BLaER1 treated with 17β-estradiol and CSF1 and Interleukin-3, amounts not matched to agents 10 nM and 100 nM (cell line): ENCODE data around the gene APOA1.

Experiments used
- H3K27ac ChIP-seq, 11 experiments: shearing (Covaris generic); formaldehyde crosslinking; 2 replicates each; pipeline ENCODE4 v1.8.1; 2022
- H3K27me3 ChIP-seq, 11 experiments: shearing (Covaris generic); formaldehyde crosslinking; 2 replicates each; pipeline ENCODE4 v1.8.1; 2022
- H3K36me3 ChIP-seq, 11 experiments: shearing (Covaris generic); formaldehyde crosslinking; 2 replicates each; pipeline ENCODE4 v1.8.1; 2022
- H3K4me1 ChIP-seq, 10 experiments: shearing (Covaris generic); formaldehyde crosslinking; 2 replicates each; pipeline ENCODE4 v1.8.1; 2022
- H3K4me2 ChIP-seq, 11 experiments: shearing (Covaris generic); formaldehyde crosslinking; 2 replicates each; pipeline ENCODE4 v1.8.1; 2022
- H3K4me3 ChIP-seq, 10 experiments: shearing (Covaris generic); formaldehyde crosslinking; 2 replicates each; pipeline ENCODE4 v1.8.1; 2022
- H3K9ac ChIP-seq, 11 experiments: shearing (Covaris generic); formaldehyde crosslinking; 2 replicates each; pipeline ENCODE4 v1.8.1; 2022
- H3K9me3 ChIP-seq, 11 experiments: shearing (Covaris generic); formaldehyde crosslinking; replicated peaks in 1 of 11; 2 replicates each; pipeline ENCODE4 v1.8.1; 2022
- H4K20me1 ChIP-seq, 11 experiments: shearing (Covaris generic); formaldehyde crosslinking; 2 replicates each; pipeline ENCODE4 v1.8.1; 2022
- Cebpa-rat ChIP-seq, 11 experiments: shearing (Covaris generic); IDR thresholded peaks; 2 replicates each; pipeline ENCODE4 v1.8.1; 2022

Gene APOA1

DNA sequence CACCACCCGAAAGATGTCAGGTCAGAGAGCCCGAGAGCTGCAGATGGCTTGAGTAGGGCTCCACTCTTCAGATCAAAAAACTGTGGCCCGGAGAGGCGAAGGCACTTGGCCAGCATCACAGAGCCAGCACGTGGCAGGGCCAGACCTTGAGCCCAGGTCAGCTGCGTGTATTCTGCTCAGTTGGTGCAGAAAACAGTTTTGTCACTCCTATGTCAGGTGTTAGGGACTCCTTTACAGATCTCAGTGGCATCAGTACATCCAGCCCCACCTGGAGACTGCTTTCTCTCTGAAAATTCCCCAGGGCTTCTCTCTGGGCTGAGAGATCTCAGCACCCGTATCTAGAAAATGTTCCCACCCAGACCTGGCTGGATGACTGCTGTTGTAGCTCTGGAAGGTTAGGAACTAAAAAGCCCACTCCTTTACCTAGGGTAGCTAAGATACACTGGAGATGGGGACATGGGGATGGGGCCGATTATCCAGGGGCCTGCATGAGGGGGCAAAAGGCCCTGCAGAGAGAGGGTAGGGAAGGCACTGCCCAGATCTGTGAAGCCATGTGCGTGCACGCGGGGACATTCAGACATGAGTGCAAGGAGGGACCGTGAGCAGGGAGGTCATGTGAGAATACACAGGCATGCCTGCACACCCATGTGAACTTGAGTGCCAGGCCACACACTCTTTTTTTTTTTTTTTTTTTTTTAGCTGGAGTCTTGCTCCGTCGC is 3.4 kb downstream of the APOA1 start:
- Histone ChIP-seq H3K36me3 (no peaks in the 10 kb centered on the region), H3K27ac (no peak overlapping the region), H3K9me3 (no peaks in the 10 kb centered on the region), H4K20me1 (no peaks in the 10 kb centered on the region), H3K4me2 (peak overlapping the region in 10 of 11 experiments; percentile 11 to 99 (median 92); a peak in 14 of 22 replicates), H3K4me1 (peaks cover 20 to 45% (median 39%) of the 10 kb centered on the region in 10 experiments), H3K9ac (peak overlapping the region in 1 of 11 experiments; percentile 16; a peak in 1 of 22 replicates), H3K4me3 (no peak overlapping the region), H3K27me3 (no peaks in the 10 kb centered on the region)
- no peak for TF ChIP-seq Cebpa-rat (IDR thresholded peaks at IDR 0.05)

DNA sequence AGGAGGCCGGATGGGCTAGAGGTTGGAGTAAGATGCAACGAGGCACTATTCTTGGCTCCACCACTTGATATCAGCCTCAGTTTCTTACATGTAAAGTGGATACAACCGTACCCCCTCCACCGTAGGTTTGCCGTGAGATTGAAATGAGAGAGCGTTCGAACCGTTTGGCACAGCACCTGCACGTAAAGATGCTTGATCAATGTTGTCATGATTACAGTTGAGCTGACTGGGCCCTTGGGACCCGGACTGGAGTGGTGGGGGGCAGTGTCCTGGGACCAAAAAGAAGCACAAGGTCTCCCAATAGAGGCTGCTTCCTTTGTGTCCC is 4.0 kb downstream of the APOA1 start:
- H3K4me1 ChIP-seq = peaks cover 20 to 45% (median 39%) of the 10 kb centered on the region in 10 experiments
- no peak overlapping the region for H3K27ac ChIP-seq
- no peaks in the 10 kb centered on the region for H3K9me3 ChIP-seq
- no peak for TF ChIP-seq Cebpa-rat (IDR thresholded peaks at IDR 0.05)
- no peaks in the 10 kb centered on the region for H3K36me3 ChIP-seq
- H4K20me1 ChIP-seq = no peaks in the 10 kb centered on the region
- H3K27me3 ChIP-seq = no peaks in the 10 kb centered on the region
- H3K4me2 ChIP-seq = peak overlapping the region in 6 of 11 experiments; percentile 11 to 99 (median 92); a peak in 5 of 22 replicates
- H3K9ac ChIP-seq = no peak overlapping the region
- no peak overlapping the region for H3K4me3 ChIP-seq

DNA sequence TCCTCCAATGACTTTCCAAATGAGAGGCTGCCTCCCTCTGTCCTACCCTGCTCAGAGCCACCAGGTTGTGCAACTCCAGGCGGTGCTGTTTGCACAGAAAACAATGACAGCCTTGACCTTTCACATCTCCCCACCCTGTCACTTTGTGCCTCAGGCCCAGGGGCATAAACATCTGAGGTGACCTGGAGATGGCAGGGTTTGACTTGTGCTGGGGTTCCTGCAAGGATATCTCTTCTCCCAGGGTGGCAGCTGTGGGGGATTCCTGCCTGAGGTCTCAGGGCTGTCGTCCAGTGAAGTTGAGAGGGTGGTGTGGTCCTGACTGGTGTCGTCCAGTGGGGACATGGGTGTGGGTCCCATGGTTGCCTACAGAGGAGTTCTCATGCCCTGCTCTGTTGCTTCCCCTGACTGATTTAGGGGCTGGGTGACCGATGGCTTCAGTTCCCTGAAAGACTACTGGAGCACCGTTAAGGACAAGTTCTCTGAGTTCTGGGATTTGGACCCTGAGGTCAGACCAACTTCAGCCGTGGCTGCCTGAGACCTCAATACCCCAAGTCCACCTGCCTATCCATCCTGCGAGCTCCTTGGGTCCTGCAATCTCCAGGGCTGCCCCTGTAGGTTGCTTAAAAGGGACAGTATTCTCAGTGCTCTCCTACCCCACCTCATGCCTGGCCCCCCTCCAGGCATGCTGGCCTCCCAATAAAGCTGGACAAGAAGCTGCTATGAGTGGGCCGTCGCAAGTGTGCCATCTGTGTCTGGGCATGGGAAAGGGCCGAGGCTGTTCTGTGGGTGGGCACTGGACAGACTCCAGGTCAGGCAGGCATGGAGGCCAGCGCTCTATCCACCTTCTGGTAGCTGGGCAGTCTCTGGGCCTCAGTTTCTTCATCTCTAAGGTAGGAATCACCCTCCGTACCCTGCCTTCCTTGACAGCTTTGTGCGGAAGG is 4.8 kb downstream of the APOA1 start:
- Histone ChIP-seq H3K9ac (no peak overlapping the region), H3K4me1 (peaks cover 20 to 45% (median 39%) of the 10 kb centered on the region in 10 experiments), H3K36me3 (no peaks in the 10 kb centered on the region), H3K4me2 (no peak overlapping the region), H4K20me1 (no peaks in the 10 kb centered on the region), H3K27me3 (no peaks in the 10 kb centered on the region), H3K9me3 (no peaks in the 10 kb centered on the region), H3K27ac (no peak overlapping the region), H3K4me3 (no peak overlapping the region)
- no peak for TF ChIP-seq Cebpa-rat (IDR thresholded peaks at IDR 0.05)

GRCh38 chr11:116831790-116832349 is 5.6 kb downstream of the APOA1 start:
- Histone ChIP-seq H3K36me3 (no peaks in the 10 kb centered on the region), H3K4me3 (no peak overlapping the region), H3K27ac (no peak overlapping the region), H3K4me2 (no peak overlapping the region), H3K9me3 (no peaks in the 10 kb centered on the region), H4K20me1 (no peaks in the 10 kb centered on the region), H3K4me1 (peaks cover 20 to 45% (median 39%) of the 10 kb centered on the region in 10 experiments), H3K9ac (no peak overlapping the region), H3K27me3 (no peaks in the 10 kb centered on the region)
- TF ChIP-seq Cebpa-rat (IDR thresholded peaks at IDR 0.05) = no peak

GRCh38 chr11:116830184-116830912 is 7.1 kb downstream of the APOA1 start:
- Histone ChIP-seq H4K20me1 (no peaks in the 10 kb centered on the region), H3K27ac (no peak overlapping the region), H3K27me3 (no peaks in the 10 kb centered on the region), H3K4me1 (peaks cover 10 to 33% (median 28%) of the 10 kb centered on the region in 10 experiments), H3K4me3 (no peak overlapping the region), H3K9me3 (no peaks in the 10 kb centered on the region), H3K9ac (no peak overlapping the region), H3K4me2 (peak overlapping the region in 4 of 11 experiments; percentile 59 to 71 (median 64); a peak in 4 of 22 replicates), H3K36me3 (no peaks in the 10 kb centered on the region)
- no peak for TF ChIP-seq Cebpa-rat (IDR thresholded peaks at IDR 0.05)

GRCh38 chr11:116829525-116830183 is 7.8 kb downstream of the APOA1 start, which contains the start of gene APOC3:
TSS of gene APOC3 (plus strand) at chr11:116829907. CDS start at chr11:116830583, 676 bp downstream.
- peak within 1 kb of the TSS in 2 of 11 experiments; percentile 15 to 35; a peak in 2 of 22 replicates for H3K9ac ChIP-seq
- H3K4me2 ChIP-seq = peak within 1 kb of the TSS in 9 of 11 experiments; percentile 23 to 71 (median 59); a peak in 16 of 22 replicates

DNA sequence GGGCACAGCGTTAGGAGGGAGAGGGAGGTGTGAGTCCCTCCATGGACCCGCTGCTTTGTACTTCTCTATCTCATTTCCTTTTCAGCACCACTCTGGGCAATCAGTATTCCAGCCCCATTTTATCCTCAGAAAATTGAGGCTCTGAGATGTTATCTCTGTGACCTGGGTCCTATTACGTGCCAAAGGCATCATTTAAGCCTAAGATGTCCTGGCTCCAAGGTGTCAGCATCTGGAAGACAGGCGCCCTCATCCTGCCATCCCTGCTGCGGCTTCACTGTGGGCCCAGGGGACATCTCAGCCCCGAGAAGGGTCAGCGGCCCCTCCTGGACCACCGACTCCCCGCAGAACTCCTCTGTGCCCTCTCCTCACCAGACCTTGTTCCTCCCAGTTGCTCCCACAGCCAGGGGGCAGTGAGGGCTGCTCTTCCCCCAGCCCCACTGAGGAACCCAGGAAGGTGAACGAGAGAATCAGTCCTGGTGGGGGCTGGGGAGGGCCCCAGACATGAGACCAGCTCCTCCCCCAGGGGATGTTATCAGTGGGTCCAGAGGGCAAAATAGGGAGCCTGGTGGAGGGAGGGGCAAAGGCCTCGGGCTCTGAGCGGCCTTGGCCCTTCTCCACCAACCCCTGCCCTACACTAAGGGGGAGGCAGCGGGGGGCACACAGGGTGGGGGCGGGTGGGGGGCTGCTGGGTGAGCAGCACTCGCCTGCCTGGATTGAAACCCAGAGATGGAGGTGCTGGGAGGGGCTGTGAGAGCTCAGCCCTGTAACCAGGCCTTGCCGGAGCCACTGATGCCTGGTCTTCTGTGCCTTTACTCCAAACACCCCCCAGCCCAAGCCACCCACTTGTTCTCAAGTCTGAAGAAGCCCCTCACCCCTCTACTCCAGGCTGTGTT is 8.5 kb downstream of the APOA1 start:
- no peaks in the 10 kb centered on the region for H3K27me3 ChIP-seq
- no peaks in the 10 kb centered on the region for H3K9me3 ChIP-seq
- H3K9ac ChIP-seq = peak overlapping the region in 2 of 11 experiments; percentile 15 to 35; a peak in 2 of 22 replicates
- TF ChIP-seq Cebpa-rat (IDR thresholded peaks at IDR 0.05) = no peak
- H3K4me2 ChIP-seq = peak overlapping the region in 9 of 11 experiments; percentile 23 to 71 (median 59); a peak in 16 of 22 replicates
- H4K20me1 ChIP-seq = no peaks in the 10 kb centered on the region
- H3K36me3 ChIP-seq = no peaks in the 10 kb centered on the region
- H3K4me3 ChIP-seq = no peak overlapping the region
- H3K4me1 ChIP-seq = peaks cover 0 to 19% (median 14%) of the 10 kb centered on the region in 10 experiments; a peak in 18 of 20 replicates
- no peak overlapping the region; a peak in 1 of 22 replicates for H3K27ac ChIP-seq

More at GRCh38 chr11:116829525-116830183, 7.8 kb downstream of the APOA1 start, which contains the start of gene APOC3:
- peaks cover 3 to 26% (median 21%) of the 10 kb centered on the region in 10 experiments for H3K4me1 ChIP-seq
- no peak for TF ChIP-seq Cebpa-rat (IDR thresholded peaks at IDR 0.05)
- no peaks in the 10 kb centered on the region for H3K36me3 ChIP-seq
- no peaks in the 10 kb centered on the region for H4K20me1 ChIP-seq
- H3K27ac ChIP-seq = no peak within 1 kb of the TSS; a peak in 1 of 22 replicates
- no peak within 1 kb of the TSS for H3K4me3 ChIP-seq
- H3K9me3 ChIP-seq = no peaks in the 10 kb centered on the region
- no peaks in the 10 kb centered on the region for H3K27me3 ChIP-seq
